HEK293 (cell line): ENCODE results near the gene SRRM2.

Experiments used
- CTCF ChIA-PET: fragments of 350-600 bp; formaldehyde crosslinking; extraction: SDS; loops from one replicate; lab custom pipeline; 2021; ENCODE audit warnings: antibody characterized with exemption; lab: Yijun Ruan, JAX
- POLR2A ChIA-PET: fragments of 300-600 bp; formaldehyde crosslinking; extraction: SDS; loops from one replicate; lab custom pipeline; 2020; ENCODE audit warnings: antibody characterized with exemption, inconsistent platforms; lab: Yijun Ruan, JAX
- H3K27ac ChIP-seq: fragments of 200-500 bp; sonication (Bioruptor generic); 2 replicates; pipeline ENCODE4 v1.5.1; 2014; ENCODE audit warnings: low read depth, low read length, control low read depth, inconsistent platforms; ENCODE audit errors: extremely low read depth
- H3K36me3 ChIP-seq, 2 experiments: fragments of 200-500 bp in 1 of 2; sonication (Bioruptor generic) in 1 of 2; 1 replicate in 1 of 2; 2 replicates in 1 of 2; pipeline ENCODE4 v1.5.1; 2014 to 2017; ENCODE audit warnings: inconsistent platforms in 2 of 2, low read length in 2 of 2; ENCODE audit not compliant: control insufficient read depth in 2 of 2, insufficient read depth in 1 of 2
- H3K4me1 ChIP-seq: fragments of 200-500 bp; sonication (Bioruptor generic); 2 replicates; pipeline ENCODE4 v1.5.1; 2014; ENCODE audit warnings: mild to moderate bottlenecking, low read length, inconsistent platforms; ENCODE audit not compliant: control insufficient read depth, insufficient read depth
- H3K4me3 ChIP-seq: 2 replicates; pipeline ENCODE4 v1.5.1; 2011; ENCODE audit warnings: low read depth, mild to moderate bottlenecking, control low read depth, low read length, moderate library complexity
- H3K9me3 ChIP-seq: fragments of 200-500 bp; sonication (Bioruptor generic); 2 replicates; pipeline ENCODE4 v1.5.1; 2014; ENCODE audit warnings: low read depth, low read length, inconsistent platforms; ENCODE audit not compliant: control insufficient read depth, insufficient read depth
- BCL11A ChIP-seq: fragments of 450-650 bp; formaldehyde crosslinking; IDR thresholded peaks from 2 replicates; pipeline ENCODE4 v1.5.1; 2016; ENCODE audit warnings: low read depth, missing biosample characterization, missing genetic modification characterization
- FEZF1 ChIP-seq: fragments of 450-650 bp; formaldehyde crosslinking; IDR thresholded peaks from 2 replicates; pipeline ENCODE4 v1.5.1; 2016; ENCODE audit warnings: missing biosample characterization, missing genetic modification characterization
- HIC1 ChIP-seq: fragments of 450-650 bp; formaldehyde crosslinking; IDR thresholded peaks from 2 replicates; pipeline ENCODE4 v1.5.1; 2016; ENCODE audit warnings: missing biosample characterization, missing genetic modification characterization
- HOXA7 ChIP-seq: sonication (generic); formaldehyde crosslinking; IDR thresholded peaks from 2 replicates; pipeline ENCODE4 v1.8.1; 2022; ENCODE audit warnings: missing genetic modification reagents, borderline replicate concordance
- OSR2 ChIP-seq: fragments of 450-650 bp; formaldehyde crosslinking; IDR thresholded peaks from 2 replicates; pipeline ENCODE4 v1.5.1; 2016; ENCODE audit warnings: missing biosample characterization, missing genetic modification characterization
- PBX3 ChIP-seq: sonication (generic); formaldehyde crosslinking; IDR thresholded peaks from 2 replicates; pipeline ENCODE4 v1.8.1; 2022; ENCODE audit warnings: mild to moderate bottlenecking, moderate library complexity, missing genetic modification reagents
- ZBTB21 ChIP-seq: fragments of 450-650 bp; formaldehyde crosslinking; IDR thresholded peaks from 2 replicates; pipeline ENCODE4 v1.5.1; 2017; ENCODE audit warnings: missing biosample characterization, missing genetic modification characterization
- ZBTB49 ChIP-seq: fragments of 450-650 bp; formaldehyde crosslinking; IDR thresholded peaks from 2 replicates; pipeline ENCODE4 v1.5.1; 2016; ENCODE audit warnings: missing biosample characterization, missing genetic modification characterization, low read depth
- ZNF10 ChIP-seq: fragments of 450-650 bp; formaldehyde crosslinking; IDR thresholded peaks from 2 replicates; pipeline ENCODE4 v1.5.1; 2017; ENCODE audit warnings: missing biosample characterization, missing genetic modification characterization
- ZNF112 ChIP-seq: fragments of 450-650 bp; formaldehyde crosslinking; IDR thresholded peaks from 2 replicates; pipeline ENCODE4 v1.5.0; 2017; ENCODE audit warnings: missing biosample characterization, missing genetic modification characterization
- ZNF132 ChIP-seq: fragments of 450-650 bp; formaldehyde crosslinking; IDR thresholded peaks from 2 replicates; pipeline ENCODE4 v1.5.1; 2017; ENCODE audit warnings: missing biosample characterization, missing genetic modification characterization, borderline replicate concordance
- ZNF2 ChIP-seq: fragments of 450-650 bp; formaldehyde crosslinking; IDR thresholded peaks from 2 replicates; pipeline ENCODE4 v1.5.1; 2016; ENCODE audit warnings: missing biosample characterization, missing genetic modification characterization
- ZNF362 ChIP-seq: fragments of 450-650 bp; formaldehyde crosslinking; IDR thresholded peaks from 2 replicates; pipeline ENCODE4 v1.5.1; 2016; ENCODE audit warnings: missing biosample characterization, missing genetic modification characterization
- ZNF416 ChIP-seq: fragments of 450-650 bp; formaldehyde crosslinking; IDR thresholded peaks from 2 replicates; pipeline ENCODE4 v1.5.1; 2016; ENCODE audit warnings: missing biosample characterization, missing genetic modification characterization
- ZNF423 ChIP-seq: fragments of 450-650 bp; formaldehyde crosslinking; IDR thresholded peaks from 2 replicates; pipeline ENCODE4 v1.5.1; 2016; ENCODE audit warnings: missing biosample characterization, missing genetic modification characterization
- ZNF449 ChIP-seq: fragments of 450-650 bp; formaldehyde crosslinking; IDR thresholded peaks from 2 replicates; pipeline ENCODE4 v1.5.1; 2017; ENCODE audit warnings: missing biosample characterization, mild to moderate bottlenecking, missing genetic modification characterization, moderate library complexity
- ZNF558 ChIP-seq: fragments of 450-650 bp; formaldehyde crosslinking; IDR thresholded peaks from 2 replicates; pipeline ENCODE4 v1.5.1; 2016; ENCODE audit warnings: missing biosample characterization, missing genetic modification characterization
- ZNF571 ChIP-seq: fragments of 450-650 bp; formaldehyde crosslinking; IDR thresholded peaks from 2 replicates; pipeline ENCODE4 v1.5.0; 2017; ENCODE audit warnings: missing biosample characterization, missing genetic modification characterization
- ZNF629 ChIP-seq: fragments of 450-650 bp; formaldehyde crosslinking; IDR thresholded peaks from 2 replicates; pipeline ENCODE4 v1.5.1; 2017; ENCODE audit warnings: missing biosample characterization, missing genetic modification characterization
- ZNF639 ChIP-seq: fragments of 450-650 bp; formaldehyde crosslinking; IDR thresholded peaks from 2 replicates; pipeline ENCODE4 v1.5.1; 2016; ENCODE audit warnings: missing biosample characterization, missing genetic modification characterization
- ZNF704 ChIP-seq: fragments of 450-650 bp; formaldehyde crosslinking; IDR thresholded peaks from 2 replicates; pipeline ENCODE4 v1.5.1; 2016; ENCODE audit warnings: missing biosample characterization, missing genetic modification characterization

SRRM2 gene

GRCh38 chr16:2704983-2705275 lies 47.5 kb upstream of the SRRM2 start:
- H3K4me3 ChIP-seq, result no peak overlapping the region
- peaks cover 0 to 87% of the 10 kb centered on the region in 2 experiments; a peak in 1 of 3 replicates for H3K36me3 ChIP-seq
- no peaks in the 10 kb centered on the region for H3K4me1 ChIP-seq
- TF ChIP-seq ZBTB21 (tag by site-specific recombination), result no peak
- ChIA-PET POLR2A (no interaction called here), CTCF (no interaction called here)
- H3K27ac ChIP-seq, result no peak overlapping the region
- H3K9me3 ChIP-seq, result no peaks in the 10 kb centered on the region

- TF ChIP-seq PBX3 (CRISPR knock-in tag) (no peak), BCL11A (no peak), ZNF10 (tag by site-specific recombination) (no peak)
- Histone ChIP-seq H3K4me1 (no peaks in the 10 kb centered on the region), H3K27ac (no peak overlapping the region), H3K9me3 (no peaks in the 10 kb centered on the region), H3K4me3 (no peak overlapping the region), H3K36me3 (peaks cover 0 to 86% of the 10 kb centered on the region in 2 experiments; a peak in 1 of 3 replicates)
- POLR2A ChIA-PET, result interaction anchor here (1.0 kb wide), 1 partner anchor 47 kb away, joined by 5 read pairs; the partner anchor contains the start of gene SRRM2
- CTCF ChIA-PET, result no interaction called here
Measured at GRCh38 chr16:2705351-2705750, 47.1 kb upstream of the SRRM2 start.

- H3K9me3 ChIP-seq, result no peaks in the 10 kb centered on the region
- CTCF ChIA-PET, result interaction anchor here (0.6 kb wide), 1 partner anchor 9 kb away, joined by 3 read pairs; no protein-coding TSS in a partner anchor
- POLR2A ChIA-PET, result interaction anchor here (1.0 kb wide), 1 partner anchor 46 kb away, joined by 5 read pairs; the partner anchor contains the start of gene SRRM2
- no peak overlapping the region for H3K4me3 ChIP-seq
- H3K4me1 ChIP-seq, result no peaks in the 10 kb centered on the region
- H3K27ac ChIP-seq, result no peak overlapping the region
- peaks cover 0 to 82% of the 10 kb centered on the region in 2 experiments; a peak in 1 of 3 replicates for H3K36me3 ChIP-seq
- TF ChIP-seq ZNF423 (no peak), ZBTB49 (tag by site-specific recombination) (no peak), FEZF1 (no peak), ZNF639 (no peak), ZNF416 (tag by site-specific recombination) (no peak), ZNF132 (no peak), ZNF704 (tag by site-specific recombination) (no peak), OSR2 (no peak), ZNF571 (tag by site-specific recombination) (no peak), HIC1 (tag by site-specific recombination) (no peak), HOXA7 (CRISPR knock-in tag) (no peak), ZNF629 (tag by site-specific recombination) (no peak), ZNF2 (tag by site-specific recombination) (no peak), ZNF112 (tag by site-specific recombination) (no peak), ZNF449 (no peak), ZNF558 (no peak), ZNF362 (tag by site-specific recombination) (no peak)
Measured at GRCh38 chr16:2706085-2706484, 46.4 kb upstream of the SRRM2 start.
